Fibroblast of lung (primary cell): ENCODE measurements around the gene ALKBH3. TPM values are rescaled to one million over a fixed set of nuclear protein-coding genes. Genes with fewer than 3 reads are reported as not detected.

ENCODE experiments used
- DNase-seq, 2 donors: peaks; one replicate each; pipeline versions ENCODE4 v3.0.0 to v3.0.0-alpha.2; 2010; ENCODE audit warnings: low read depth in 2 of 2
- H2AFZ ChIP-seq: 2 replicates; pipeline ENCODE4 v1.5.1; 2012; ENCODE audit warnings: low read length, control low read depth, inconsistent platforms
- H3K27ac ChIP-seq: 2 replicates; pipeline ENCODE4 v1.5.1; 2011; ENCODE audit warnings: low read length, control low read depth; ENCODE audit not compliant: insufficient read depth
- H3K27me3 ChIP-seq: 2 replicates; pipeline ENCODE4 v1.5.1; 2011; ENCODE audit warnings: mild to moderate bottlenecking, low read length; ENCODE audit not compliant: control insufficient read depth, insufficient read depth
- H3K36me3 ChIP-seq: 2 replicates; pipeline ENCODE4 v1.5.1; 2011; ENCODE audit warnings: low read length; ENCODE audit not compliant: control insufficient read depth, insufficient read depth
- H3K4me1 ChIP-seq: 2 replicates; pipeline ENCODE4 v1.5.1; 2011; ENCODE audit warnings: low read length; ENCODE audit not compliant: control insufficient read depth, insufficient read depth; ENCODE audit errors: extremely low read depth
- H3K4me2 ChIP-seq: 2 replicates; pipeline ENCODE4 v1.5.1; 2011; ENCODE audit warnings: low read length, control low read depth; ENCODE audit not compliant: insufficient read depth; ENCODE audit errors: extremely low read depth
- H3K4me3 ChIP-seq, 4 experiments: fragments of 200-600 bp in 1 of 4; sonication (generic) in 1 of 4; replicated peaks in 1 of 4; 2 replicates each; pipeline ENCODE4 v1.5.1; 2011 to 2016; ENCODE audit warnings: low read length in 4 of 4, low read depth in 3 of 4, mild to moderate bottlenecking in 3 of 4, control low read depth in 2 of 4, inconsistent platforms in 1 of 4, mixed read lengths in 1 of 4; ENCODE audit not compliant: insufficient read depth in 1 of 4; ENCODE audit errors: control extremely low read depth in 1 of 4
- H3K79me2 ChIP-seq: 2 replicates; pipeline ENCODE4 v1.5.1; 2012; ENCODE audit warnings: mild to moderate bottlenecking, low read length, inconsistent platforms; ENCODE audit not compliant: control insufficient read depth, insufficient read depth
- H3K9ac ChIP-seq: 2 replicates; pipeline ENCODE4 v1.5.1; 2011; ENCODE audit warnings: mild to moderate bottlenecking, low read length, control low read depth; ENCODE audit not compliant: insufficient read depth
- H3K9me3 ChIP-seq: 2 replicates; pipeline ENCODE4 v1.5.1; 2012; ENCODE audit warnings: low read depth, low read length; ENCODE audit not compliant: control insufficient read depth, insufficient read depth
- H4K20me1 ChIP-seq: 2 replicates; pipeline ENCODE4 v1.5.1; 2011; ENCODE audit warnings: low read length; ENCODE audit not compliant: control insufficient read depth, insufficient read depth; ENCODE audit errors: extremely low read depth
- CTCF ChIP-seq, 2 donors: IDR thresholded peaks in 1 of 2; conservative IDR thresholded peaks in 1 of 2; 1 replicate in 1 of 2; 2 replicates in 1 of 2; pipeline ENCODE4 v1.5.1; 2011 to 2012; ENCODE audit warnings: low read length in 2 of 2, control low read depth in 1 of 2, inconsistent platforms in 1 of 2, low read depth in 1 of 2, mild to moderate bottlenecking in 1 of 2
- EZH2 ChIP-seq: IDR thresholded peaks from 2 replicates; pipeline ENCODE4 v1.5.1; 2012; ENCODE audit warnings: low read length, control low read depth, mild to moderate bottlenecking; ENCODE audit errors: missing control alignments
- polyA plus RNA-seq, 2 donors: library from polyadenylated mRNA; depleted of rRNA in 1 of 2; stranded (reverse) in 1 of 2; unstranded in 1 of 2; fragments of >200 nt; gene quantifications; 2 replicates each; pipeline ENCODE4 v1.2.1, GENCODE V29; 2011 to 2012; ENCODE audit warnings: missing spikeins in 1 of 2
- total RNA-seq: library from RNA; depleted of rRNA; stranded (reverse); fragments of >200 nt; gene quantifications from 2 replicates; pipeline ENCODE4 v1.2.1, GENCODE V29; 2014

The ALKBH3 gene
- total and polyA plus RNA-seq, 2 donors (not counting 1 experiment from before 2014, with no cell fraction given): 39.0 to 56.1 TPM

DNA sequence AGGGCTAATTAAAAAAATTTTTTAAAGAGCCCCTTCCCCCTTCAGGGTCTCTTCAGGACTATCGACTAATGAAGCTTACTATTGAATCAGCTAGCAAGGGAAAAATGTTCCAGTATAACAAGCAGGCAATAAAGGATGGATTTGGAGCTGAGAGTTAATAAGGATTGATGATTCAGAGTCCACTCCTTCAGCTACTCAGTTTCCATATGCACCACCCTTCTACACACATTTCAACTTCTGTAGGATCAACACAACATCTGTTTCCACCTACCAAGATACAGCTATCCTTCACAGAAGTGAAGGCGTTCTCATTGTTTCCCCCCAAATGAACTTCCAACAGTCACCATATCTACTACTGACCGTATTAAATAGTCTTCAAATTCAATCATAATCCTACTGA is 6.6 kb upstream of the ALKBH3 start:
- H3K9me3 ChIP-seq: no peaks in the 10 kb centered on the region
- no peaks in the 10 kb centered on the region for H3K79me2 ChIP-seq
- H3K27ac ChIP-seq: no peak overlapping the region
- TF ChIP-seq CTCF (conservative IDR thresholded peaks at IDR 0.05 in 1 of 2, IDR thresholded peaks at IDR 0.05 in 1 of 2; ENCODE audit: low read depth in 1 of 2, low read length in 2 of 2): no peak
- no peak for TF ChIP-seq EZH2
- no peaks in the 10 kb centered on the region for H3K4me1 ChIP-seq
- no peaks in the 10 kb centered on the region for H4K20me1 ChIP-seq
- H3K36me3 ChIP-seq: no peaks in the 10 kb centered on the region
- H2AFZ ChIP-seq: no peak overlapping the region
- H3K9ac ChIP-seq: no peak overlapping the region
- no peak overlapping the region for H3K4me3 ChIP-seq
- H3K4me2 ChIP-seq: no peak overlapping the region
- H3K27me3 ChIP-seq: peaks cover 6% of the 10 kb centered on the region
- DNase-seq: no peak

DNA sequence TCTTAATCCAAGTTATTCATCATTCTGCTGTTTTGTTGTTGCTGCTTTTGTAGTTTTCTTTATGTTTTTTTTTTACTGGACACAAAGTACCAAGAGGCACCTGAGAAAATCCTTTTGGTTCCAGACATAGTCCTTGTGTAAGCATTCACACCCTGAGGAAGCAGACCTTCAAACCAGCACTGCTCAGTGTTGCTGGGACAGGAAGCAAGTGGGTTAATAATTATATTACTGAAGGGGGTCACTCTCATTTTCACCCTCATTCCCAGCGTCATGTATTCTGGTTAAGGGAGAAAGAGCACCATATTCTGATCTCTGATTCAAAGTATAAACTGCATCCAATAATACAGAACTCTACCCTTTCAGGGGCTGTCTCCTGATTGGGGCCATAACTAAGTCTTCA is 5.9 kb upstream of the ALKBH3 start:
- no peaks in the 10 kb centered on the region for H3K36me3 ChIP-seq
- no peak for DNase-seq
- H3K9ac ChIP-seq: no peak overlapping the region

More for the DNA sequence above, 5.9 kb upstream of the ALKBH3 start:
- Histone ChIP-seq H3K4me2 (no peak overlapping the region), H3K9me3 (no peaks in the 10 kb centered on the region), H3K4me1 (no peaks in the 10 kb centered on the region), H3K4me3 (no peak overlapping the region), H3K27ac (no peak overlapping the region), H2AFZ (no peak overlapping the region), H3K79me2 (no peaks in the 10 kb centered on the region), H3K27me3 (peaks cover 6% of the 10 kb centered on the region), H4K20me1 (no peaks in the 10 kb centered on the region)
- TF ChIP-seq EZH2 (no peak), CTCF (conservative IDR thresholded peaks at IDR 0.05 in 1 of 2, IDR thresholded peaks at IDR 0.05 in 1 of 2; ENCODE audit: low read depth in 1 of 2, low read length in 2 of 2) (no peak)
